ENCODE measurements around the gene KRTAP10-12.
"Not testable (repeated sequence)": the region's sequence is repeated elsewhere in the genome, so short reads cannot be mapped to it uniquely, and the experiment has no call there.

KRTAP10-12 gene

DNA sequence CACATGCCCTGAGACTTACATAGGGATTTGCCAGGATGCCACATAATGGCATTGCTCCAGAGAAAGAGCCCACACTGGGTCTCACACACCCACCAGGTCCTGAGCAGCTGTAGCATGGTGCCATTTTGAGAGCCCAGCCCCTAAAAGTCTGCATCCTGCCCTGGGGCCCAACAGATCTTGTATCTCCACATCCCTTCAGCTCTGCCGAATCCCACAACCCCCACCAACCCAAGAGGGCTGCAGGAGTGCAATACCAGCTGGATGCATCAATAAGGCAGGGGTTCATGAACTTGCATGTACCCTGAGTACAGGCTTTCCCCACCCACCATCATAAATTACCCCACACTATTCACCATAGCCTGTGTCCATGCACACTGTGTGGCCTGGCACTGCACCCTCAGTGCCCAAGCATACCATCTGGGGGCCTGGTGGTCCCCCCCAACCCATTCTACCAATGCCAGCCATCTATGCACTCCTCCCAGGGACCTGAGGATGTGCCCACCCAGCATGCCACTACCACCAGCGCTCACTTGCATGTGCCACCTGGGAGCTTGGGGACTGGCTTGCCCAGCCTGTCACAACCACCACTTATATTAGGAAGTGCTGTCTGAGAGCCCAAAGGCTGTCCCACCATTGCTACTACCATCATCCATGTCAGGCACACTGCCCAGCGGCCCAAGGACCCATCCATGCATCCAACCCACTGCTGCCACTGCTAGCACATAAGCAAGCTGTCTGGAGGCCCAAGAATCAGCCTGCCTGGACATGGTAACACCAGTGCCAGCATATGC, 26.1 kb upstream of the KRTAP10-12 start:
- no peak for DNase-seq

GRCh38 chr21:44671911-44672310, 25.1 kb upstream of the KRTAP10-12 start:
- DNase-seq: no peak

DNA sequence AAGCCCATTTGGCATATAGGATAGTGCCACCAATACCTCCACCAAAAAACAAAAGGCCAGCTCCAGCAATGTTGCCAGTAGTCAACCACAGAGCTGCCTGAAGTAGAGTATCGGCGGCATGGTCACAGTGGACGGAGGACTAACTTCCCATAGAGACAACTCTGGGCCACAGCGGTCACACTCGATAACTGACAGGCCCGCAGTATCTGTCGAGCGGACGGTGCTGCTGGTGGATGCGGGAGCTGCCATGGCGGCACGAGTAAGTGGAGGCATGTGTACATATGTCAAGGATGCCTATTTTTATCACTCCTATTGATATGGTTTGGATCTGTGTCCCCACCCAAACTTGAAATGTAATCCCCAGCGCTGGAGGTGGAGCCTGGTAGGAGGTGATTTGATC, 19.1 kb upstream of the KRTAP10-12 start:
- DNase-seq: no peak

DNA sequence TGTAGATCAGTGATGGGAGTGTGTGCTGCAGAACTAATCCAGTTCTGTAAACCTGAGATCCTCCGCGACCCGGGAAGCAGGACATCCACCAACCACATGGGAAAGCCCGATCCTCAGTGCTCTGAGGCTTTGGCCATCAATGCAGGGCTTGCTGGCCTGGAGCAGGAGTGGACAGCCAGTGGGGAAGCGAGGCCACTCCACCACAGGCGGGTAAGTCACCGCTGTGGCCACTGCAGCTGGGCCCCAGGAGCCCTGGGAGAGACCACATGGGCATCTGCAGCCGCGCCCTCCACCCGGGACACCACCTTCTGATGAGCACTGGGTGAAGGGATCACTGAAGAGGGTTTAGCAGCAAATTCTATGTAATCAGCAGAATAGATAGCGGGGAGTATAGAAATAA, 15.8 kb upstream of the KRTAP10-12 start:
- DNase-seq: no peak

GRCh38 chr21:44681861-44682579, 15.0 kb upstream of the KRTAP10-12 start, which contains the start of gene KRTAP12-1:
Gene KRTAP12-1 (minus strand): TSS chr21:44682163. CDS start chr21:44682123, 40 bp downstream.
- DNase-seq: no peak

DNA sequence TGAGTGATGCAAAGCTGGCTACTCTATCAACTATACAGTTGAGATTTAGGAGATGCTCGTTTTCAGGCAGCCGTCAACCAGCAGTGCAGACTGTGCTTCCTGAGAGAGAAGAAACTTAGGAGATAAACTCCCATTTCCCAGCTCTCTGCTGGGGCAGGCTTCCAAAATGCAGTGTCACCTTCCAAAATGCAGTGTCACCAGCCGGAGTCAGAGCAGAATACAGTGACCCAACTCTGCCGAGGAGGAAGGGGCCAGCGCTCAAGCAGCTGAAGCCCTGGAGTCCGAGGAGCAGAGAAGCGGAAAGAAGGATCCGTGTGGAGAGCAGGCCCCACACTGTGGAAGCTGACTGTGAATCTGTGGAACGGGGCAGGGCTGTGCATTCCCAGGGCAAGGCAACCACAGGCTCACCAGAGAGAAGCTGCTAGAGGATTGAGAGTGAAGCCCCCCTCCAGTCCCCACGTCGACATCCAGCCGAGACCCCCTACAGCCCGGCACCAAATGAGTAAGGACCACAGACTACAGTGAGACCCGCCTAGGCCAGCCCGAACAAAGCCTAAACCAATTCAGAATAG, 14.3 kb upstream of the KRTAP10-12 start:
- no peak for DNase-seq

DNA sequence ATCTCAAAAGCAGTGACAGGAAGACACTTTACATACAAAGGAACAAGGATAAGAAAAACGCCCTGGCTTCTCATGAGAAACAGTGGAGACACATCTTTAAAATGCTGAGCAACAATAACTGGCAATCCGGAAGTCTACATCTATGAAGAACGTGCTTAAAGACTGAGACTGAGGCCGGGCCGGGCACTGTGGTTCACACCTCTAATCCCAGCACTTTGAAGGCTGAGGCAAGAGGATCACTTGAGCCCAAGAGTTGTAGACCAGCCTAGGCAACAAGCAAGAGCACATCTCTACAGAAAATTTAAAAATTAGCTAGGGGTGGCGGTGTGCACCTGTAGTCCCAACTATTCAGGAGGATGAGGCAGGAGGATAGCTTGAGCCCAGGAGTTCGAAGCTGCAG, 12.9 kb upstream of the KRTAP10-12 start:
- DNase-seq: no peak

- DNase-seq: no peak
Observed at GRCh38 chr21:44684483-44684882, 12.5 kb upstream of the KRTAP10-12 start.

DNA sequence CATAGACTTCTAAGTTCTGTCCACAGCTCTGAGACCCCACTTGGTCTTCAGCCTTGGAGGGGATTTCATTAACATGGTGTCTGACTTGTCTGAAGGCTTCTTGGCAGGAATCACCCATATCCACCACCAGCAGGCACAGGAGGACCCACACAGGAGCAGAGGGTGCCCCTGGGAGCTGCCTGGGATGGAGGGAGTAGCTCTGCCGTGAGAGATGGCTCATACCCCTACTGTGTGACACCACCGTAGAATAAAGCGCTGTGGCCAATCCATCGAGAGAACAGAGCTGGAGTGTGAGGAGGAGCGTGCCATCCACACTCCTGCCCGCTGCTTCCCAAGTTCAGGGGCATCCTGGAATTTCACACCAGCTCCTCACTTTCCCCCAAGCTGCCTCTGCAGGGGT, 11.9 kb upstream of the KRTAP10-12 start:
- DNase-seq: not testable (repeated sequence)

GRCh38 chr21:44686000-44686781, 10.8 kb upstream of the KRTAP10-12 start:
- DNase-seq: no peak

DNA sequence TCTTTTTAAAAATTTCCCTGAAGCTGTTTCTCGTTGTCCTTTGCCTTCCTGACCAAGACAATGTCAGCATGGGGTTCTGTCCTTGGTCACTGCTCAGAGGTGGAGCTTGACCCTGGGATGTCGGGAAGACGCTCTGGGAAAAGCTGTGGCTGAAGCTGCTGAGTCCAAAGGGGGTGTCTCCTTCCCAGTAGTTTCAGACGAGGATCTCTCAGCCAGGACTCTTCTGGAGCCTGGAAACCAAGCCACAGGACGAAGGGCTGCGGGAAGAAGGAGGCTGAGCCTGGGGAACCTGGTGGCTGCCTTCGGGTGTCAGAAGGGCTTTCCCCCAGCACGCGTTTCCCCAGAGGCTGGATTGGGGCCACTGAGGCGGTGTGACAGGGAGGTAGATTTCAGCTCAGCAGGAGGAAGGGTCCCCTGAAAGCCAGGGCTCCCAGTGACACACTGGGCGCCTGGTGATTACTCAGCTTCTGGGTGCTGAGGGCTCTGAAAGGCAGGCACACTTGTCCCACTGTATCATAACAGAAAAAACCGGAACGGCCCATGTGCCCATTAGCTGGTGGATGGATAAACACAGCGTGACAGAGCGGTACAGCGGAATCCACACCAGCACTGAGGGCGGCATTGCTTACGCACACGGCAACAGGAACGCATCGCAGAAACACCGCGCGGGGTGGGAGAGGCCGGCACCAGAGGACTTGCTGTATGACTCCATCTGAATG, 10.0 kb upstream of the KRTAP10-12 start:
- DNase-seq: no peak

GRCh38 chr21:44687671-44688070, 9.3 kb upstream of the KRTAP10-12 start:
- DNase-seq: no peak

- not testable (repeated sequence) for DNase-seq
Observed at GRCh38 chr21:44689740-44690139, 7.2 kb upstream of the KRTAP10-12 start.

GRCh38 chr21:44691686-44692085, 5.3 kb upstream of the KRTAP10-12 start:
- no peak for DNase-seq

DNA sequence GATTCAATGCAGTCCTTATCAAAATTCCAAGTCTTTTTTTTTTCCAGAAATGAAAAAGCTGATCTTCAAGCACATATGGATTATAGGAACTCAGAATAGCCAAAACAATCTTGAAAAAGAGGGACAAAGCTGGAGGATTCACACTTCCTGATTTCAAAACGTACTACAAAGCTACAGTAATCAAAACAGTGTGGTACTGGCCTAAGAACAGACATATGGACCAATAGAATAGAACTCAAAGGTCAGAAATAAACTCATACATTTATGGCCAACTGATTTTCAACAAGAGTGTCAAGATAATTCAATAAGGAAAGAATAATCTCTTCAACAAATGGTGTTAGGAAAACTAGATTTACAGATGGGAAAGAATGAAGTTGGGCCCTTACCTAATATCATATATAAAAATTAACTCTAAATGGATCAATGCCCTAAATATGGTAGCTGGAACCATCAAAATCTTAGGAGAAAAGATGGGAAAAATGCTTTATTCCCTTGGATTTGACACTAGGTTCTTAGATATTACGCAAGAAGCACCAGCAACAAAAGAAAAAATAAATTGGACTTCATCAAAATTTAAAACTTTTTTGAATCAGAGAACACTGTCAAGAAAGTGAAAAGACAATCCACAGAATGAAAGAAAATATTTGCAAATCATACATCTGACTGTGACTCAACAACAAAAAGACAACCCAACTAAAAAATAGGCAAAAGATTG, 4.0 kb upstream of the KRTAP10-12 start:
- no peak for DNase-seq

DNA sequence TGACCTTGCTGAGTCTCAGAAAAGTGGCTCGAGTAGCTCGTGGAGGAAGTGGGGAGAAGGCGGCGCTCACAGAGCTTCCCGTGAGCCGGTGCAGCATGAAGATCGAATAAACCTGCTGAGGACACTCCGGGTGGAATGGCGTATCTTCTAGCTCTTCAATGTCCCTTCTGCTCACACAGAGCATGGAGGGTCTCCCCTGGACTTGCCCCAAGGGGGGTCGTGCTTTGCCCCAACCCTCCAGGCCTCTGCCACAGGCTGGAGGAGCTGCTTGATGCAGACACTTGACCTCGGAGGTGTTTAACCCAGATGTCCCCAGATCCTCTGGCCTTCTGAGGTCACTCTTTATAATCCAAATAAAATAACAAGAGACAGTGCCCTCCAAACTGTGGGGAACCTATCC, 2.2 kb upstream of the KRTAP10-12 start:
- DNase-seq: no peak

GRCh38 chr21:44695184-44695583, 1.8 kb upstream of the KRTAP10-12 start:
- DNase-seq: no peak

GRCh38 chr21:44695641-44696040, 1.3 kb upstream of the KRTAP10-12 start:
- no peak for DNase-seq

- no peak for DNase-seq
Observed at GRCh38 chr21:44696572-44696971, 400 bp upstream of the KRTAP10-12 start.

DNA sequence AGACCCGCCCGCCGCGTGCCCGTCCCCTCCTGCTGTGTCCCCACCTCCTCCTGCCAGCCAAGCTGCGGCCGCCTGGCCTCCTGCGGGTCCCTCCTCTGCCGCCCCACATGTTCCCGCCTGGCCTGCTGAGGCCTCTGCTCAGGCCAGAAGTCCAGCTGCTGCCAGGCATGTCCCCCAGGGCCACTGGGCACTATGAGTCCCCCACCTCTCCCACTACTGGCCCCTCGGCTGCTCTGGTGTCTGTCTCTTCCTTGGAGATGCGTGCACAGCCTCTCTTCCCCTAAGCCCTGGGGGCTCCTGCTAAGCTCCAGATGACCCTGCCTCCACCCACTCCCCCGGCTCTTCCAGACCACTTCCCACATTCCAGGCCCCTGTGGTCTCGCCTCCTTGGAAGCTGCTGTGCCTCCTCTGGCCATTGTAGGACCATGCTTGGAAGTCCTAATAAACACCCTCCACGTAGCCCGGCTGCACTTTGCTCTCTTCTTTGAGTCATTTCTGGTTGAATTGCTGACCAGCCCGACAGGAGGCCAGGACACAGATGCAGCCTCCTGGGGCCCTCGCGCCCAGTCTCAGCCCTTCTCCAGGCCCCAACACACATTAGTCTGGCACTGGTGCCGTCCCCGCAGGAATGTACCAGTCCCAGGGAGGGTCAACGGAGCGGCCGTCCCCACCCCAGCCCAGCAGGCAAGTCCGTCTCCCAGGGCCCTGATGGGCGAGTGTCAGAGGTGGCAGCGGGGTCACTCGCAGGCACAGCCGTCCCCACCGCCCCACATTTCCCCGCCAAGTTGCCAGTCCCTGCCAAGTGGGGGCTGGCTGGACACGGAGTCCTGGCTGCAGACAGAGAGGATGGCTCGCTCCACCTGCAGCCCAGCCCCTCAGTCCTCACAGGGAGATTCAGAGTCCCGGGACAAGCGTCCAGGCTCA, 1.1 kb downstream of the KRTAP10-12 start:
- DNase-seq: no peak

Measured in T-helper 9 cell (primary cell).